ENCODE results near the gene GABRG3. TPM values are rescaled to one million over a fixed set of nuclear protein-coding genes. Genes with fewer than 3 reads are reported as not detected.

GABRG3 gene
- total and polyA plus RNA-seq, 9 of the 15 experiments (the other 6 are each of a cell fraction or from before 2014, with no cell fraction given): 4.0 to 15.1 (median 11.2) TPM

DNA sequence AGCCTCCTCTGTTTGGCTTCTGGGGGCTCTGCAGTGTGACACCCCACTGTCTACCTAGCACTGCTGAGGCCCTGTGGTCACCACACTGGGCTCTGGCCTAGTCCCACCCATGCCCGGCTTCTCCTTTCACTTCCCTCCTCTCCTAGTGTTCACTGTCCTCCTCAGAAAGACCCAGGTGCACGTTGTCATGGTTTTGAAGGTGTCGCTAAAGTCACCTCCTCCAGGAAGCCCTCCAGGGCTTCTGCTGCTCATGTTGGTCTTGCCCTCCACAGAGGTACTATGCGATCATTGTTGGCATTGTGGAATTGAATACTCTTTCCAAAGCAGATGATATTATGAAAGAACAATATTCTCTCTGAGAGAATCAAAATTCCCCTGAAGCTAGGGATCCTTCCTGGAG lies 163.5 kb downstream of the GABRG3 start:
- ChIA-PET CTCF (ENCODE audit: low intra/inter-chr PET ratio) (no interaction called here), POLR2A (interaction anchor here (1.2 to 1.7 kb wide), 2 partner anchors 8 to 12 kb away, joined by 3 to 4 read pairs; no protein-coding TSS in a partner anchor)
- BruUV-seq (replicated peaks): no TSS peak
- Histone ChIP-seq H3K9ac (ENCODE audit: insufficient read depth in 1 of 2, low read depth in 2 of 2, low read length in 2 of 2) (no peak overlapping the region), H2AFZ (ENCODE audit: low read depth, low read length) (no peak overlapping the region), H3K9me1 (ENCODE audit: control insufficient read depth, insufficient read depth, low read length) (no peaks in the 10 kb centered on the region), H3K4me3 (no peak overlapping the region), H3K9me3 (replicated peaks; ENCODE audit: control insufficient read depth, insufficient read depth, low read depth, low read length) (no peaks in the 10 kb centered on the region), H3K27ac (ENCODE audit: extremely low read depth, low read depth, low read length) (no peak overlapping the region), H3K36me3 (ENCODE audit: control insufficient read depth, insufficient read depth, low read length) (no peaks in the 10 kb centered on the region), H3K79me2 (ENCODE audit: control insufficient read depth, insufficient read depth, low read length) (peaks cover 87% of the 10 kb centered on the region), H3K4me2 (ENCODE audit: insufficient read depth, low read length) (no peak overlapping the region), H4K20me1 (replicated peaks; ENCODE audit: control insufficient read depth, insufficient read depth, low read length) (no peaks in the 10 kb centered on the region), H3K4me1 (replicated peaks in 1 of 2; ENCODE audit: control insufficient read depth in 2 of 2, insufficient read depth in 2 of 2, low read length in 2 of 2) (peaks cover 0 to 32% of the 10 kb centered on the region in 2 experiments; a peak in 3 of 5 replicates), H3K27me3 (ENCODE audit: control insufficient read depth in 2 of 2, insufficient read depth in 2 of 2, low read length in 2 of 2) (no peaks in the 10 kb centered on the region)
- peak; percentile 29 for ATAC-seq
- DNase-seq (ENCODE audit: extremely low read depth in 1 of 4, low spot score in 3 of 4): no peak
- in situ Hi-C loops (cut with MboI) (no loop called here), intact Hi-C loops (cut with micrococcal nuclease) (no loop called here)
- WGBS (ENCODE audit: insufficient coverage, low coverage, missing lambda C conversion rate): 55% methylated on average over 4 of the region's 4 CpGs
- FAIRE-seq: no peak
- TF ChIP-seq RFX1 (IDR thresholded peaks at IDR 0.05): 0 out of 2 replicates have a peak, but pooled peaks have one; percentile 10
- TF ChIP-seq PTBP1 (IDR thresholded peaks at IDR 0.05; ENCODE audit: low read depth, low read length): peak; percentile 93
- peak; percentile 96 for TF ChIP-seq RBM25 (IDR thresholded peaks at IDR 0.05; ENCODE audit: low read depth, low read length, severe bottlenecking)
- peak in 1 of 2 experiments; percentile 71; a peak in 1 of 4 replicates for TF ChIP-seq RCOR1 (IDR thresholded peaks at IDR 0.05; ENCODE audit: borderline replicate concordance in 1 of 2, low read depth in 2 of 2, low read length in 2 of 2)
- TF ChIP-seq PHF20 (IDR thresholded peaks at IDR 0.05; ENCODE audit: partially characterized antibody): peak; percentile 47
- 0 out of 3 replicates have a peak, but pooled peaks of 1 of the 2 experiments have one; percentile 31 for TF ChIP-seq CBX3 (IDR thresholded peaks at IDR 0.05; ENCODE audit: borderline replicate concordance in 1 of 2, low read length in 2 of 2)
- peak; percentile 97 for TF ChIP-seq SMARCA5 (IDR thresholded peaks at IDR 0.05)
- TF ChIP-seq ZFP91 (CRISPR knock-in tag; IDR thresholded peaks at IDR 0.05): no peak
- TF ChIP-seq HDAC1 (IDR thresholded peaks at IDR 0.05): 0 out of 4 replicates have a peak, but pooled peaks of 1 of the 2 experiments have one; percentile 17
- no peak for TF ChIP-seq CREBBP (IDR thresholded peaks at IDR 0.05; ENCODE audit: low read depth, low read length)
- TF ChIP-seq ZFP36 (IDR thresholded peaks at IDR 0.05; ENCODE audit: low read depth, low read length, partially characterized antibody): peak; percentile 99
- peak; percentile 97 for TF ChIP-seq BCOR (IDR thresholded peaks at IDR 0.05)
- TF ChIP-seq HLTF (IDR thresholded peaks at IDR 0.05): no peak
- TF ChIP-seq ADNP (tag; IDR thresholded peaks at IDR 0.05): peak; percentile 53
- TF ChIP-seq ZNF740 (CRISPR knock-in tag; IDR thresholded peaks at IDR 0.05): no peak
- TF ChIP-seq ZNF740 (tag; IDR thresholded peaks at IDR 0.05): no peak
- peak; percentile 64 to 86 for TF ChIP-seq KDM1A (IDR thresholded peaks at IDR 0.05)
- peak; percentile 93 for TF ChIP-seq ZNF436 (CRISPR knock-in tag; IDR thresholded peaks at IDR 0.05)
- peak; percentile 48 for TF ChIP-seq GTF3C2 (IDR thresholded peaks at IDR 0.05; ENCODE audit: borderline replicate concordance, extremely low read depth, insufficient read length)
- TF ChIP-seq CBFA2T2 (conservative IDR thresholded peaks at IDR 0.05): no peak

Data from K562 (cell line).